Colonic mucosa (tissue), 4 donors: ENCODE data around the gene TEX54. TPM values are rescaled to one million over a fixed set of nuclear protein-coding genes. Genes with fewer than 3 reads are reported as not detected.
A peak's percentile ranks its signal among the peaks of the same experiment; 100 is the strongest.

Experiments
- DNase-seq: peaks from one replicate; pipeline ENCODE4 v3.0.0-alpha.2; 2020
- H3K27ac ChIP-seq: fragments of 200-600 bp; one replicate; pipeline ENCODE4 v1.8.0; 2021
- H3K27me3 ChIP-seq: fragments of 200-600 bp; one replicate; pipeline ENCODE4 v1.8.0; 2021
- H3K36me3 ChIP-seq: fragments of 200-600 bp; one replicate; pipeline ENCODE4 v1.8.0; 2021
- H3K4me1 ChIP-seq: fragments of 200-600 bp; one replicate; pipeline ENCODE4 v1.8.0; 2021; ENCODE audit warnings: mild to moderate bottlenecking
- H3K4me3 ChIP-seq: fragments of 200-600 bp; one replicate; pipeline ENCODE4 v1.8.0; 2021
- H3K9ac ChIP-seq, 2 donors: one replicate each; pipeline ENCODE4 v1.7.0; 2013; ENCODE audit warnings: control low read depth in 2 of 2, low read depth in 2 of 2, low read length in 2 of 2
- H3K9me3 ChIP-seq: fragments of 200-600 bp; one replicate; pipeline ENCODE4 v1.8.0; 2021
- intact Hi-C: fragments of 100-400 bp; cut with DNase I; formaldehyde crosslinking; loops from one replicate; pipeline ENCODE4 v1.14.1; 2022
- microRNA-seq: library from miRNA; unstranded; fragments of <30 nt; microRNA quantifications from one replicate; pipeline ENCODE4, GENCODE V29; 2019
- total RNA-seq, 2 donors: library from RNA; stranded (reverse); fragmentation: NEBNext Ultra II Directional in 1 of 2; extraction: Animal tissue kit (Norgen Biotek cat#: 25700) in 1 of 2; gene quantifications; one replicate each; pipeline ENCODE4 v1.2.1, GENCODE V29; 2021
- TF ChIP-seq, protein P1 (sequence below): fragments of 200-600 bp; IDR thresholded peaks from one replicate; pipeline ENCODE4 v1.8.0; 2022; ENCODE audit warnings: antibody characterized with exemption, mild to moderate bottlenecking
- donor health status: healthy.
- donor health status: DM: no; HTN: no; CAD: no.
- donor health status: DM: no; HTN: no; CAD: no.

Gene TEX54
- total RNA-seq, 2 donors from 2014 or later: not detected

DNA sequence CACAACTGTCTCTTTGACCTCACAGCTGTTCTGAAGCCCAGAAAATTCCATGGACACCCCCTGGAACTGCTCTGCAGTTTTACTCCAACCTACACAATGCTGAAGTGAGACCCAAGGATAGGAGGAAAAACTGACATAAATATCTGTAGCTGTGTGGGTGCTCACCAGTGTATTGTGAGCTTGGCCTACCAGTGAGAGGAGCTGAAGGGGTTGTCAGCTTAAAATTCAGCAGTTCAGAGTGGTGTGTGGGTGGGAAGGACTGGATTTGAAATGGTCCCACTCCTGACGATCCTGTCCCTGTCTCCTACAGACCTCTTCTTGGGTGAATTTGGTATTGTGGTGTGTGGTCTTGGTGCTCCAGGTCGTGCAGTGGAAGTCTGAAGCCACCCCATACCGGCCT, 43.1 kb downstream of the TEX54 start:
- H3K27ac ChIP-seq: no peak overlapping the region
- H3K9ac ChIP-seq: peak overlapping the region in 1 of 2 donors; percentile 1
- no peak for DNase-seq
- H3K4me3 ChIP-seq: no peak overlapping the region
- TF ChIP-seq, protein P1, sequence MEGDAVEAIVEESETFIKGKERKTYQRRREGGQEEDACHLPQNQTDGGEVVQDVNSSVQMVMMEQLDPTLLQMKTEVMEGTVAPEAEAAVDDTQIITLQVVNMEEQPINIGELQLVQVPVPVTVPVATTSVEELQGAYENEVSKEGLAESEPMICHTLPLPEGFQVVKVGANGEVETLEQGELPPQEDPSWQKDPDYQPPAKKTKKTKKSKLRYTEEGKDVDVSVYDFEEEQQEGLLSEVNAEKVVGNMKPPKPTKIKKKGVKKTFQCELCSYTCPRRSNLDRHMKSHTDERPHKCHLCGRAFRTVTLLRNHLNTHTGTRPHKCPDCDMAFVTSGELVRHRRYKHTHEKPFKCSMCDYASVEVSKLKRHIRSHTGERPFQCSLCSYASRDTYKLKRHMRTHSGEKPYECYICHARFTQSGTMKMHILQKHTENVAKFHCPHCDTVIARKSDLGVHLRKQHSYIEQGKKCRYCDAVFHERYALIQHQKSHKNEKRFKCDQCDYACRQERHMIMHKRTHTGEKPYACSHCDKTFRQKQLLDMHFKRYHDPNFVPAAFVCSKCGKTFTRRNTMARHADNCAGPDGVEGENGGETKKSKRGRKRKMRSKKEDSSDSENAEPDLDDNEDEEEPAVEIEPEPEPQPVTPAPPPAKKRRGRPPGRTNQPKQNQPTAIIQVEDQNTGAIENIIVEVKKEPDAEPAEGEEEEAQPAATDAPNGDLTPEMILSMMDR: no peak
- H3K27me3 ChIP-seq: no peaks in the 10 kb centered on the region
- H3K36me3 ChIP-seq: peaks cover 14% of the 10 kb centered on the region
- H3K9me3 ChIP-seq: no peaks in the 10 kb centered on the region
- intact Hi-C loops: loop anchor here (5.0 kb wide), 1 partner anchor 73 kb away; no protein-coding TSS in a partner anchor
- H3K4me1 ChIP-seq: peaks cover 13% of the 10 kb centered on the region

DNA sequence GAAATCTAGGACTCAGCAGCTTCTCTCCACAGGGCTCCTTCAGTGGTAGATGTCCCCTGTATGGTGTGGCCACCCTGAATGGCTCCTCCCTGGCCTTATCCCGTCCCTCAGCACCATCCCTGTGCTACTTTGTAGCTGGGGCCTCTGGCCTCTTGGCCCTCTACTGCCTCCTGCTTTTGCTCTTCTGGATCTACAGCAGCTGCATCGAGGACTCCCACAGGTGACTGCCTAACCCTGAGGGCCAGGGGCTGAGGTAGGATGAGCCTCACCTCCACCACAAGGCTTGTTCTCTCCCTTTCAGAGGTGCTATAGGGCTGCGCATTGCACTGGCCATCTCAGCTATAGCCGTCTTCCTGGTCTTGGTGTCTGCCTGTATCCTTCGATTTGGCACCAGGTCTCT, 43.6 kb downstream of the TEX54 start:
- H3K27ac ChIP-seq: no peak overlapping the region
- H3K27me3 ChIP-seq: no peaks in the 10 kb centered on the region
- H3K9ac ChIP-seq: peak overlapping the region; percentile 0 to 1
- peaks cover 8% of the 10 kb centered on the region for H3K36me3 ChIP-seq
- intact Hi-C loops: loop anchor here (5.0 kb wide), 1 partner anchor 73 kb away; no protein-coding TSS in a partner anchor
- H3K9me3 ChIP-seq: no peaks in the 10 kb centered on the region
- DNase-seq: no peak
- TF ChIP-seq, protein P1: no peak
- H3K4me3 ChIP-seq: no peak overlapping the region
- H3K4me1 ChIP-seq: peaks cover 13% of the 10 kb centered on the region

DNA sequence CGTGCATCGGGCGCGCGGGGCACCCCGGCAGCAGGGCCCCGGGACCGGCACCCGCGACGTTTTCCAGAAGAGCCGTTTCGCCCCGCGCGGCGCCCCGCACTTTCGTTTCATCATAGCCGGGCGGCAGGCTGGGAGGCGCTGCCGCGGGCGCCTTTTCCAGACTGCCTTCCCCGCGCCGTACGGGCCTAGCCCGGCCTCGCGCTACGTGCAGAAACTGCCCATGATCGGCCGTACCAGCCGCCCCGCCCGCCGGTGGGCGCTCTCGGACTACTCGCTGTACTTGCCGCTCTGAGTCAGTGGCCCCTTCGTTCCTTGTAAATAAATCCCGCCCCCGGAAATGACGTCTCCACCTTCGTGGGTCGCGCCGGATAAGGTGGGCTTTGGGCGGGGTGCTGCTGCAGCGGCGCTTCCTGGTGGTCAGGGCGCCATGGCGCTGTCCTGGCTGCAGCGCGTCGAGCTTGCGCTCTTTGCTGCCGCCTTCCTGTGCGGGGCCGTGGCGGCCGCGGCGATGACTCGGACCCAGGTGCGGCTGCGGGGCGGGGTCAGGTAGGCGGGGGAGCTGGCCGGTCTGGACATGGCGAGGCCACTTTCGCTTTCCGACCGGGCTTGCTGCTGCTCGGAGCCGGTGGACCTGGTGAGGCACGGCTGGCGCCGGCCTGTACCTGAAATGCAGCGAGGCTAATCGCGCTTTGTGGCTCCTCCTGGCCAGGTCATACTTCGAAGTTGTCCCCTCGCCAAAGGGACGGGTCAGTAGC, 45.5 kb downstream of the TEX54 start, which contains the start of gene TMEM179B:
TMEM179B (plus strand) TSS at position 398 of the 755 bp plus-strand sequence; CDS start at position 428, 30 bp downstream.
- Histone ChIP-seq H3K9ac (peak within 1 kb of the TSS; percentile 97 to 99), H3K4me3 (peak within 1 kb of the TSS; percentile 84), H3K4me1 (peaks cover 10% of the 10 kb centered on the region), H3K27me3 (no peaks in the 10 kb centered on the region), H3K36me3 (no peaks in the 10 kb centered on the region), H3K9me3 (no peaks in the 10 kb centered on the region), H3K27ac (peak within 1 kb of the TSS; percentile 99)
- TF ChIP-seq, protein P1: no peak
- DNase-seq: peak; percentile 100
- intact Hi-C loops: loop anchor here (5.0 kb wide), 1 partner anchor 75 kb away; no protein-coding TSS in a partner anchor

DNA sequence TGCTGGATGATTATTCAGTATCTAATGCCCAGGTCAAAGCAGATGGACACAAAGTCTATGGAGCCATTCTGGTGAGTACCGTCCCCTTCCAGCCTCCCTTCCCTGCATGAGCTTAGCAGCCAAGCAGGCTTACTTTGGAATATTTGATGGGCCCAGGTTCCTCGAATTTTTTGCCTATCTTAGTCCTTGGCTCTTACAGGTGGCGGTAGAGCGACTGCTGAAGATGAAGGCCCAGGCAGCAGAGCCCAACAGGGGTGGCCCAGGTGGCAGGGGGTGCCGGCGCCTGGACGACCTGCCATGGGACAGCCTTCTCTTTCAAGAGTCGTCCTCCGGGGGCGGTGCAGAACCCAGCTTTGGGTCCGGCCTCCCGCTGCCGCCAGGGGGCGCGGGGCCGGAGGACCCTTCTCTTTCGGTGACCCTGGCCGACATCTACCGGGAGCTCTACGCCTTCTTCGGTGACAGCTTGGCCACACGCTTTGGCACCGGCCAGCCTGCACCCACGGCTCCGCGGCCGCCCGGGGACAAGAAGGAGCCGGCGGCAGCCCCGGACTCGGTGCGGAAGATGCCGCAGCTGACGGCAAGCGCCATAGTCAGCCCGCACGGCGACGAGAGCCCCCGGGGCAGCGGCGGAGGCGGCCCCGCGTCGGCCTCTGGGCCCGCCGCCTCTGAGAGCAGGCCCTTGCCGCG, 46.2 kb downstream of the TEX54 start:
- TF ChIP-seq, protein P1: peak; percentile 92
- intact Hi-C loops: loop anchor here (5.0 kb wide), 1 partner anchor 76 kb away; no protein-coding TSS in a partner anchor
- Histone ChIP-seq H3K4me3 (peak overlapping the region; percentile 84), H3K27ac (peak overlapping the region; percentile 99), H3K9ac (peak overlapping the region; percentile 97 to 99), H3K9me3 (no peaks in the 10 kb centered on the region), H3K4me1 (peaks cover 8% of the 10 kb centered on the region), H3K36me3 (no peaks in the 10 kb centered on the region), H3K27me3 (no peaks in the 10 kb centered on the region)
- DNase-seq: peak; percentile 91

- Histone ChIP-seq H3K27me3 (no peaks in the 10 kb centered on the region), H3K9ac (no peak overlapping the region), H3K27ac (no peak overlapping the region), H3K4me3 (no peak overlapping the region), H3K4me1 (peaks cover 6% of the 10 kb centered on the region), H3K9me3 (no peaks in the 10 kb centered on the region), H3K36me3 (peaks cover 4% of the 10 kb centered on the region)
- DNase-seq: no peak
- TF ChIP-seq, protein P1: no peak
- intact Hi-C loops: no loop called here
Measured at GRCh38 chr11:62782753-62783152, 49.9 kb downstream of the TEX54 start.

Small RNAs within 50 kb of the gene (microRNA-seq; reads per million reads assigned to microRNA genes)
- 3.9 reads per million for gene MIR6514
- gene MIR6748: not detected

Other genes starting within 250 kb of the TEX54 start
- gene TUT1, start 241.3 kb downstream of the TEX54 start, total RNA-seq: 10 to 100 TPM; 11.1 to 26.2 TPM
- gene MTA2, start 231.0 kb downstream of the TEX54 start, total RNA-seq: 100 to 1,000 TPM in 1 of 2 donors, 10 to 100 TPM in 1; 91.0 to 133 TPM
- 10 to 100 TPM; 37.5 to 58.7 TPM for gene EML3, start 220.1 kb downstream of the TEX54 start, total RNA-seq
- gene ROM1, start 219.6 kb downstream of the TEX54 start, total RNA-seq: 1 to 10 TPM; 3.2 to 3.6 TPM
- 10 to 100 TPM; 21.8 to 37.7 TPM for gene B3GAT3, start 210.9 kb downstream of the TEX54 start, total RNA-seq
- gene GANAB, start 186.2 kb downstream of the TEX54 start, total RNA-seq: 100 to 1,000 TPM; 252 to 303 TPM
- 10 to 100 TPM; 19.1 to 27.7 TPM for gene INTS5, start 179.5 kb downstream of the TEX54 start, total RNA-seq
- 100 to 1,000 TPM in 1 of 2 donors, 10 to 100 TPM in 1; 57.9 to 105 TPM for gene C11orf98, start 167.6 kb downstream of the TEX54 start, total RNA-seq
- gene CSKMT, start 167.5 kb downstream of the TEX54 start, total RNA-seq: 10 to 100 TPM in 1 of 2 donors, 1 to 10 TPM in 1; 9.4 to 27.0 TPM
- gene UQCC3, start 161.2 kb downstream of the TEX54 start, total RNA-seq: 10 to 100 TPM; 13.9 to 23.2 TPM
- gene LBHD1, start 160.6 kb downstream of the TEX54 start, total RNA-seq: 10 to 100 TPM in 1 of 2 donors, 1 to 10 TPM in 1; 7.1 to 12.3 TPM
- 10 to 100 TPM; 74.8 to 87.8 TPM for gene UBXN1, start 153.8 kb downstream of the TEX54 start, total RNA-seq
- 1 to 10 TPM in 1 of 2 donors, under 1 TPM in 1; 0.82 to 3.3 TPM for gene LRRN4CL, start 143.3 kb downstream of the TEX54 start, total RNA-seq
- gene BSCL2, start 125.4 kb downstream of the TEX54 start, total RNA-seq: 10 to 100 TPM; 36.5 to 65.5 TPM
- gene GNG3, start 125.2 kb downstream of the TEX54 start, total RNA-seq: under 1 TPM in 1 of 2 donors, not detected in 1; 0.56 TPM
- 10 to 100 TPM; 50.5 to 59.3 TPM for gene HNRNPUL2, start 105.4 kb downstream of the TEX54 start, total RNA-seq
- 10 to 100 TPM; 34.2 to 39.8 TPM for gene TTC9C, start 104.4 kb downstream of the TEX54 start, total RNA-seq
- gene ZBTB3, start 78.7 kb downstream of the TEX54 start, total RNA-seq: 10 to 100 TPM; 10.8 to 18.7 TPM
- 10 to 100 TPM; 40.3 to 54.5 TPM for gene POLR2G, start 71.3 kb downstream of the TEX54 start, total RNA-seq
- gene TAF6L, start 61.4 kb downstream of the TEX54 start, total RNA-seq: 10 to 100 TPM; 15.3 to 26.6 TPM
- 10 to 100 TPM; 46.7 to 54.5 TPM for gene TMEM179B, start 45.4 kb downstream of the TEX54 start, total RNA-seq
- 10 to 100 TPM; 15.8 to 26.0 TPM for gene TMEM223, start 40.8 kb downstream of the TEX54 start, total RNA-seq
- gene NXF1, start 27.4 kb downstream of the TEX54 start, total RNA-seq: 10 to 100 TPM; 39.2 to 50.9 TPM
- gene STX5, start 790 bp downstream of the TEX54 start, total RNA-seq: 10 to 100 TPM; 38.0 to 43.3 TPM
- gene WDR74, start 6.7 kb upstream of the TEX54 start, total RNA-seq: 10 to 100 TPM; 27.4 to 43.3 TPM
- 100 to 1,000 TPM in 1 of 2 donors, 10 to 100 TPM in 1; 70.4 to 116 TPM for gene SLC3A2, start 48.1 kb upstream of the TEX54 start, total RNA-seq
- gene CHRM1, start 88.5 kb upstream of the TEX54 start, total RNA-seq: 1 to 10 TPM; 1.2 to 1.8 TPM
- gene SLC22A6, start 152.1 kb upstream of the TEX54 start, total RNA-seq: not detected
- not detected for gene SLC22A8, start 183.0 kb upstream of the TEX54 start, total RNA-seq